H1 (cell line): ENCODE data around the gene ST6GALNAC4.

Experiments used
- BRCA1 ChIP-seq: IDR thresholded peaks from 2 replicates; pipeline ENCODE4 v1.6.1; 2012; ENCODE audit warnings: low read depth, low read length, improper control_type of control experiment
- EGR1 ChIP-seq: IDR thresholded peaks from 2 replicates; pipeline ENCODE4 v1.6.1; 2011; ENCODE audit warnings: low read depth, low read length, borderline replicate concordance
- EP300 ChIP-seq, 2 experiments: IDR thresholded peaks; 1 replicate in 1 of 2; 2 replicates in 1 of 2; pipeline ENCODE4 v1.6.1; 2011 to 2012; ENCODE audit warnings: low read depth in 2 of 2, low read length in 2 of 2, mild to moderate bottlenecking in 2 of 2, borderline replicate concordance in 1 of 2, inconsistent platforms in 1 of 2, moderate library complexity in 1 of 2
- EZH2 ChIP-seq: fragments of 200-600 bp; sonication (generic); IDR thresholded peaks from 2 replicates; pipeline ENCODE4 v1.7.1; 2012; ENCODE audit warnings: low read depth, mild to moderate bottlenecking, moderate library complexity, low read length, inconsistent platforms; ENCODE audit not compliant: severe bottlenecking
- PHF8 ChIP-seq: fragments of 200-600 bp; sonication (generic); conservative IDR thresholded peaks from 2 replicates; pipeline ENCODE4 v1.7.1; 2012; ENCODE audit warnings: low read depth, mild to moderate bottlenecking, inconsistent platforms, low read length, moderate library complexity
- RAD21 ChIP-seq, 2 experiments: IDR thresholded peaks in 1 of 2; conservative IDR thresholded peaks in 1 of 2; 2 replicates each; pipeline ENCODE4 v1.6.1; 2011; ENCODE audit warnings: low read depth in 2 of 2, low read length in 2 of 2, improper control_type of control experiment in 1 of 2, inconsistent platforms in 1 of 2, mild to moderate bottlenecking in 1 of 2, moderate library complexity in 1 of 2
- RFX5 ChIP-seq: IDR thresholded peaks from 2 replicates; pipeline ENCODE4 v1.6.1; 2011; ENCODE audit warnings: low read depth, low read length, improper control_type of control experiment, borderline replicate concordance
- SRF ChIP-seq: IDR thresholded peaks from 2 replicates; pipeline ENCODE4 v1.6.1; 2011; ENCODE audit warnings: mild to moderate bottlenecking, low read depth, low read length, moderate library complexity
- TAF1 ChIP-seq: IDR thresholded peaks from 2 replicates; pipeline ENCODE4 v1.6.1; 2011; ENCODE audit warnings: mild to moderate bottlenecking, low read depth, low read length
- USF2 ChIP-seq: IDR thresholded peaks from 2 replicates; pipeline ENCODE4 v1.6.1; 2011; ENCODE audit warnings: low read length, improper control_type of control experiment
- ZNF274 ChIP-seq: IDR thresholded peaks from 2 replicates; pipeline ENCODE4 v1.7.0; 2012; ENCODE audit warnings: low read length, borderline replicate concordance; ENCODE audit errors: extremely low read depth
- TF ChIP-seq, protein P1 (sequence below), 3 experiments: IDR thresholded peaks; 1 replicate in 2 of 3; 2 replicates in 1 of 3; pipeline versions ENCODE4 v1.5.1 to v1.6.1; 2011; ENCODE audit warnings: low read length in 3 of 3, mild to moderate bottlenecking in 3 of 3, inconsistent platforms in 2 of 3, low read depth in 1 of 3, moderate library complexity in 1 of 3; ENCODE audit not compliant: insufficient read depth in 1 of 3; ENCODE audit errors: control extremely low read depth in 1 of 3
- TF ChIP-seq, protein P2 (sequence below): IDR thresholded peaks from 2 replicates; pipeline ENCODE4 v1.6.1; 2012; ENCODE audit warnings: inconsistent platforms
- TF ChIP-seq, protein P3 (sequence below): IDR thresholded peaks from 2 replicates; pipeline ENCODE4 v1.6.1; 2011; ENCODE audit warnings: low read depth, mild to moderate bottlenecking, low read length; ENCODE audit not compliant: insufficient read depth

DNA sequence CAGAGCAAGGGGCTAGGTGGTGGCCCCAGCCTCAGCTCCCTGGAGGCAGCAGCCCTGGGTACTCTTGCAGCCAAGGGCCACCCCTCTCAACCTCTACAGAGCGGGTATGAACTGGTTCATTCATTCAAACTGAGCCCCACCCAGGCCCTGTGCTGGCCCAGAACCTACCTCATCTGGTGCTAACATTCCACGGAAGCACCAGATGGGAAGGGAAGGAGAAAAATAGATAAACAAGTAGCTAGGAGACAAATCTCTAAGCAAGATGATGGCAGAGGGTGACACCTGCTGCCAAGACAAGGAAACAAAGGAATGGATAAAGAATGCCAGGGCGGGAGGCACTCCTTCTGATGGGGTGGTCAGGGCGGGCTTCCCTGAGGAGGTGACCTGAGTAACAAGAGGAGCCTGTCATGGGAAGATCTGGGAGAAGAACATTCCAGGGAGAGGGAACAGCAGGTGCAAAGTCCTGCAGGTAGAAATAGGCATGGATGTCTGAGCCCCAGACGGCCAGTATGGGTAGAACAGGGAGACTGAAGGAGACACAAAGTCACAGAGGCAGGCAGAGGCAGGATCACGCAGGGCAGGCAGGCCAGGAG lies 6.1 kb downstream of the ST6GALNAC4 start:
- TF ChIP-seq, protein P1, sequence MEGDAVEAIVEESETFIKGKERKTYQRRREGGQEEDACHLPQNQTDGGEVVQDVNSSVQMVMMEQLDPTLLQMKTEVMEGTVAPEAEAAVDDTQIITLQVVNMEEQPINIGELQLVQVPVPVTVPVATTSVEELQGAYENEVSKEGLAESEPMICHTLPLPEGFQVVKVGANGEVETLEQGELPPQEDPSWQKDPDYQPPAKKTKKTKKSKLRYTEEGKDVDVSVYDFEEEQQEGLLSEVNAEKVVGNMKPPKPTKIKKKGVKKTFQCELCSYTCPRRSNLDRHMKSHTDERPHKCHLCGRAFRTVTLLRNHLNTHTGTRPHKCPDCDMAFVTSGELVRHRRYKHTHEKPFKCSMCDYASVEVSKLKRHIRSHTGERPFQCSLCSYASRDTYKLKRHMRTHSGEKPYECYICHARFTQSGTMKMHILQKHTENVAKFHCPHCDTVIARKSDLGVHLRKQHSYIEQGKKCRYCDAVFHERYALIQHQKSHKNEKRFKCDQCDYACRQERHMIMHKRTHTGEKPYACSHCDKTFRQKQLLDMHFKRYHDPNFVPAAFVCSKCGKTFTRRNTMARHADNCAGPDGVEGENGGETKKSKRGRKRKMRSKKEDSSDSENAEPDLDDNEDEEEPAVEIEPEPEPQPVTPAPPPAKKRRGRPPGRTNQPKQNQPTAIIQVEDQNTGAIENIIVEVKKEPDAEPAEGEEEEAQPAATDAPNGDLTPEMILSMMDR (IDR thresholded peaks at IDR 0.05; ENCODE audit: control extremely low read depth in 1 of 3, insufficient read depth in 1 of 3, low read depth in 1 of 3, low read length in 3 of 3): peak in 1 of 3 experiments; percentile 26; a peak in 1 of 4 replicates
- no peak for TF ChIP-seq SRF
- TF ChIP-seq EGR1: no peak
- TF ChIP-seq TAF1: no peak
- TF ChIP-seq, protein P2, sequence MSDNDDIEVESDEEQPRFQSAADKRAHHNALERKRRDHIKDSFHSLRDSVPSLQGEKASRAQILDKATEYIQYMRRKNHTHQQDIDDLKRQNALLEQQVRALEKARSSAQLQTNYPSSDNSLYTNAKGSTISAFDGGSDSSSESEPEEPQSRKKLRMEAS: no peak
- TF ChIP-seq EZH2: no peak
- peak; percentile 35 to 44; a peak in 2 of 4 replicates for TF ChIP-seq RAD21 (IDR thresholded peaks at IDR 0.05 in 1 of 2, conservative IDR thresholded peaks at IDR 0.05 in 1 of 2; ENCODE audit: low read depth in 2 of 2, low read length in 2 of 2)
- no peak for TF ChIP-seq EP300 (IDR thresholded peaks at IDR 0.05; ENCODE audit: borderline replicate concordance in 1 of 2, low read depth in 2 of 2, low read length in 2 of 2)
- no peak for TF ChIP-seq RFX5
- TF ChIP-seq BRCA1: no peak
- TF ChIP-seq, protein P3, sequence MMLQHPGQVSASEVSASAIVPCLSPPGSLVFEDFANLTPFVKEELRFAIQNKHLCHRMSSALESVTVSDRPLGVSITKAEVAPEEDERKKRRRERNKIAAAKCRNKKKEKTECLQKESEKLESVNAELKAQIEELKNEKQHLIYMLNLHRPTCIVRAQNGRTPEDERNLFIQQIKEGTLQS: no peak
- no peak for TF ChIP-seq ZNF274
- no peak for TF ChIP-seq PHF8
- TF ChIP-seq USF2: no peak
